Subcutaneous adipose tissue (tissue), 4 donors: ENCODE results near the gene LORICRIN. TPM values are rescaled to one million over a fixed set of nuclear protein-coding genes. Genes with fewer than 3 reads are reported as not detected.

Source experiments
- CTCF ChIP-seq: fragments of 450-650 bp; IDR thresholded peaks from one replicate; pipeline ENCODE4 v1.5.1; 2016; ENCODE audit warnings: low read depth, mild to moderate bottlenecking, control low read depth, antibody characterized with exemption, moderate library complexity
- total RNA-seq, 4 donors: library from RNA; depleted of rRNA; stranded (reverse); fragments of >200 nt; gene quantifications; one replicate each; pipeline ENCODE4 v1.1.0, GENCODE V29; 2016

LORICRIN gene
- total RNA-seq, 4 donors from 2014 or later, result not detected

GRCh38 chr1:153307221-153307600 is 47.7 kb downstream of the LORICRIN start:
- TF ChIP-seq CTCF, result no peak

- no peak for TF ChIP-seq CTCF
Measured at GRCh38 chr1:153308540-153308939, 49.1 kb downstream of the LORICRIN start.

GRCh38 chr1:153309441-153309840 is 50.0 kb downstream of the LORICRIN start:
- no peak for TF ChIP-seq CTCF

- no peak for TF ChIP-seq CTCF
Measured at GRCh38 chr1:153310526-153310925, 51.0 kb downstream of the LORICRIN start.

Other genes with a start within 250 kb of the LORICRIN start
- gene SPRR1B, start 228.5 kb upstream of the LORICRIN start, total RNA-seq, result not detected
- not detected for gene SPRR2D, start 218.6 kb upstream of the LORICRIN start, total RNA-seq
- not detected for gene SPRR2A, start 202.2 kb upstream of the LORICRIN start, total RNA-seq
- not detected for gene SPRR2B, start 188.1 kb upstream of the LORICRIN start, total RNA-seq
- not detected for gene SPRR2E, start 165.2 kb upstream of the LORICRIN start, total RNA-seq
- gene SPRR2F, start 146.2 kb upstream of the LORICRIN start, total RNA-seq, result not detected
- not detected for gene SPRR2G, start 108.8 kb upstream of the LORICRIN start, total RNA-seq
- gene LELP1, start 56.3 kb upstream of the LORICRIN start, total RNA-seq, result not detected
- gene PRR9, start 42.1 kb upstream of the LORICRIN start, total RNA-seq, result not detected
- gene PGLYRP3, start 53.3 kb downstream of the LORICRIN start, total RNA-seq, result not detected
- not detected for gene PGLYRP4, start 89.2 kb downstream of the LORICRIN start, total RNA-seq
- 100 to 1,000 TPM; 139 to 382 (median 280) TPM for gene S100A9, start 98.2 kb downstream of the LORICRIN start, total RNA-seq
- 1 to 10 TPM in 2 of 4 donors, not detected in 2; 4.0 to 6.8 TPM for gene S100A12, start 115.9 kb downstream of the LORICRIN start, total RNA-seq
- 100 to 1,000 TPM in 1 of 4 donors, 10 to 100 TPM in 3; 13.6 to 129 (median 20.6) TPM for gene S100A8, start 131.4 kb downstream of the LORICRIN start, total RNA-seq
- not detected for gene S100A7A, start 156.8 kb downstream of the LORICRIN start, total RNA-seq
- not detected for gene S100A7, start 201.0 kb downstream of the LORICRIN start, total RNA-seq